Spleen (tissue), 7 donors: ENCODE measurements around the gene WDR70.

Experiments used
- POLR2A ChIP-seq, 3 donors: fragments of 450-650 bp; IDR thresholded peaks; one replicate each; pipeline ENCODE4 v1.5.1; 2017; ENCODE audit warnings: antibody characterized with exemption in 3 of 3, mild to moderate bottlenecking in 1 of 3
- TF ChIP-seq, protein P1 (sequence below), 11 experiments: fragments of 200-600 bp in 7 of 11; fragments of 450-650 bp in 4 of 11; sonication (generic) in 4 of 11; IDR thresholded peaks in 8 of 11; conservative IDR thresholded peaks in 3 of 11; 1 replicate in 7 of 11; 2 replicates in 4 of 11; pipeline versions ENCODE4 v1.4.0 to v1.8.0; 2016 to 2021; ENCODE audit warnings: antibody characterized with exemption in 11 of 11, inconsistent platforms in 4 of 11, mild to moderate bottlenecking in 1 of 11
- donor health status: DM: no; HTN: no; CAD: no; lungs with moderate emphysema.
- donor health status: DM: no; HTN: no; CAD: no.
- donor health status: DM: no; HTN: no; CAD: no.

- TF ChIP-seq, protein P1, sequence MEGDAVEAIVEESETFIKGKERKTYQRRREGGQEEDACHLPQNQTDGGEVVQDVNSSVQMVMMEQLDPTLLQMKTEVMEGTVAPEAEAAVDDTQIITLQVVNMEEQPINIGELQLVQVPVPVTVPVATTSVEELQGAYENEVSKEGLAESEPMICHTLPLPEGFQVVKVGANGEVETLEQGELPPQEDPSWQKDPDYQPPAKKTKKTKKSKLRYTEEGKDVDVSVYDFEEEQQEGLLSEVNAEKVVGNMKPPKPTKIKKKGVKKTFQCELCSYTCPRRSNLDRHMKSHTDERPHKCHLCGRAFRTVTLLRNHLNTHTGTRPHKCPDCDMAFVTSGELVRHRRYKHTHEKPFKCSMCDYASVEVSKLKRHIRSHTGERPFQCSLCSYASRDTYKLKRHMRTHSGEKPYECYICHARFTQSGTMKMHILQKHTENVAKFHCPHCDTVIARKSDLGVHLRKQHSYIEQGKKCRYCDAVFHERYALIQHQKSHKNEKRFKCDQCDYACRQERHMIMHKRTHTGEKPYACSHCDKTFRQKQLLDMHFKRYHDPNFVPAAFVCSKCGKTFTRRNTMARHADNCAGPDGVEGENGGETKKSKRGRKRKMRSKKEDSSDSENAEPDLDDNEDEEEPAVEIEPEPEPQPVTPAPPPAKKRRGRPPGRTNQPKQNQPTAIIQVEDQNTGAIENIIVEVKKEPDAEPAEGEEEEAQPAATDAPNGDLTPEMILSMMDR (IDR thresholded peaks at IDR 0.05 in 8 of 11, conservative IDR thresholded peaks at IDR 0.05 in 3 of 11), result no peak
- no peak for TF ChIP-seq POLR2A (IDR thresholded peaks at IDR 0.05)
Measured at GRCh38 chr5:37776826-37777225, 397.7 kb downstream of the WDR70 start.
